Stimulated activated CD8-positive, alpha-beta memory T cell treated with anti-CD3 and anti-CD28 coated beads, Interleukin-7, amount 100 ng/mL, for 48 hours (primary cell): ENCODE measurements around the gene CARD11.

Experiments used
- DNase-seq, 2 donors: peaks; one replicate each; pipeline ENCODE4 v3.0.0-alpha.2; 2020; ENCODE audit warnings: low read depth in 1 of 2; ENCODE audit errors: extremely low read depth in 1 of 2

The CARD11 gene

GRCh38 chr7:2912684-2913439 is 130.8 kb downstream of the CARD11 start:
- DNase-seq = no peak

GRCh38 chr7:2911466-2911865 is 132.2 kb downstream of the CARD11 start:
- no peak for DNase-seq

GRCh38 chr7:2909471-2910039 is 134.1 kb downstream of the CARD11 start:
- no peak for DNase-seq

DNA sequence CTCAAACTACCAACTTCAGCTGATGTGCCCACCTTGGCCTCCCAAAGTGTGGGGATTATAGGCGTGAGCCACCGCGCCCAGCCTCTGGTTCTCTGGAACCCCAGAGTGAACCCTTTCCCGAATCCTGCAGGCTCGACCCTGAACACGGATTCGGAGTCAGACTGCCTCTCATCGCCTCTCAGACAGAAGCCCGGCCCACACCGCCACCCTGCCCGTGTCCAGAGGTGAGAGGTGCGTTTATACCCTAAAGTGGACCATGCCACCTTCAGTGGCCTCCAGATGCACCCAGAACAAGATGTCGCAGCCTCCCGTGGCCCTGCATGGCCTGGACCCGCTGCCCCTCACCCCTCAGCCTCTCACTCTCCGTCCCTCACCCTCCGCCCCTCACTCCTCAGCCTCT is 134.6 kb downstream of the CARD11 start:
- DNase-seq = no peak

DNA sequence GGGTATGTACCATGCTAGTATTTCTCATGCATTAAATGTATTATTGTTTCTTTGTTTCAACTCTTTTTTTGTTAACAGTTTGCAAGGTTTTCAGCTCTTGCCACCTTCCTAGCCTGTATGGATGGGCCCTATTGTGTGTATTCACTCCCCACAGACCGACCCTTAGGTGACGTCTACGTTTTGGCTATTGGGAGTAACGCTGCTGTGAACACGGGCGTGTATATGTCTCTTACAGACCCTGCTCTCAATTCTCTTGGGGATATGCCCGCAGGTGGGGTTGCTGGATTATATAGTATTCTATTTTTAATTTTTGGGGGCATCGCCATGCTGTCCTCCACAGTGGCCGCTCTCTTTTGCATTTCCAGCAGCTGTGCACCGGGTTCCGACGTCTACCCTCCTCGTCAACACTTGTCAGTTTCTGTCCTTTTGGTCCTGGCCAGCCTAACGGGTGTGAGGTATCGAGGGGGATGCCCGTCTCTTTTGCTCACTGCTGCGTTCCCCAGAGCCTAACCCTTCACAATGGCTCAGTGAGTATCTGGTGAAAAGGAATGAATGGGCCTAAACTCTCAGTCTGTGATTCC is 135.5 kb downstream of the CARD11 start:
- DNase-seq = no peak

DNA sequence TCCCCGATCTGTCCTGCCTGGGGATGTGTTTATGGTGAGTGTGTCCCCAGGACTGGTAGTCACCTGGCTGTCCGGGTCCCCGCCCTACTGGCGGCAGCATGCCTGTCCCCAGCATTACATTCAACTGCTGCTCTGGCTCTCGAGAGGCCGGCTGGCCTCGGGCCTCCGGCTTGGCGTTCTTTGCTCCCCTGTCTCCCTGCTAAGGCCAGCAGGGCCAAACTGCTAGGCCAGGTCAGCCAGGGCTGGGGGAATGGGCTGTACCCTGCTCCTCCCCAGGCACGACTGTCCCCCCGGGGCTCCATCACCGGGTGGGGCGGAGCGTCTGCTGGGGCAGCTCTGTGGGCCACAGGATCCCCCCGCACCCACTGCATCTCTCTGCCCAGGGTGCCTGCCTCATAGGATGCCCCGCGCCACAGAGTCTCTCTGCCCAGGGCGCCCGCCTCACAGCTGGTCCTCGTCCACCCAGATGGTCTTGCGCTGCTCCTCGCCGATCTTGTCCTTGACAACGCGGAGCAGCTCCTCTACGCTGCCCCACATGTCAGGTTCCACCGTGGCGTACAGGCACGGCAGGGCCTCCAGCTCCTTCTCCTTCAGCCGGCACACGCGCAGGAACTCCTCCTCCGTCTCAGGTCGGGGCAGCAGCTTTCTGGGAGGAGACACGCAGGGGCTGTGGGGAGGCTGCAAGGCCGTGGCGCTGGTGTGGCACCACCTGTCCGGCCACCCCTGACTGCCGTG is 137.3 kb downstream of the CARD11 start:
- no peak for DNase-seq

GRCh38 chr7:2905500-2905899 is 138.2 kb downstream of the CARD11 start:
- no peak for DNase-seq

- no peak for DNase-seq
Observed at GRCh38 chr7:2905027-2905426, 138.6 kb downstream of the CARD11 start.

DNA sequence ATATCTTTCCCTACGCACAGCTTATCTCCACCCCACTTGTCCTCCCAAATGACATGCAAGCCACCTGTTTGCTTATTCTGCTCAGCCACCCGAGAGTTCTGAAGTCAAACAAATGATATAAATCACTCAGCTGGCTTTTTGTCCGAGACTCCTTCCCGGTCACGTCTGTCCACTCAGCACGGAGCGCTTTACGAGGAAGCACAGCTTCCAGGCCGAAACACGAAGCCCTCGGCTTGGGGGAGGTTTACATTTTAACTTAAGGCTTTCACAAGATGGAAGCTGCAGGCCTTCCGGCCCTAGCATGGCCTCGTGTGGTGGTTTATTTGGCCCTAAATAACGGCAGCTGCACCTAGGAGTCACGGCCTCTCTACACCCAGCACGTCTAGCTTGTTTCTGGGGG is 139.5 kb downstream of the CARD11 start:
- no peak for DNase-seq

DNA sequence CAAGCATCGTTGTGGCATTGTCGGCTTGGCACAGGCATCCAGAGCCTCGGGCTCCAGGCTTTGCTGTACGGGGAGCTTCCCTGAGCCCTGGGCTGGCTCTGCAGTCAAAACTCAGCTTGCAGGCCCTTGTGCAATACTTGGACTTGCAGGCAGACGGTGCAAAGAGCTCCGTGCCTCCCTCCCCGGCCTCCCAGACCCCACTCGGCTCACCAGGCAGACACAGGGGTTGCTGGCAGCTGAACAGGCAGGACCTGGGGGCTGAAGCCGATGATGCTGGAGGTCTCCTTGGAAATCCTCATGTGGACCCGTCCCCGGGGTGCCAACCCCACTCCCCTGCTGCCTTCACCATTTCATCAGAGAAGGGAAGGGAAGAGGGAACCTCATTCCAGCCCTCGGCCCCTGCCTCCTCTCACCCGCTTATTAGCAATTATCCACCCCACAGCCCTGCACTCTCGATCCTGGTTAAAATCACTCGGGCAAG is 139.9 kb downstream of the CARD11 start:
- no peak for DNase-seq

GRCh38 chr7:2897023-2897422 is 146.6 kb downstream of the CARD11 start:
- DNase-seq = no peak

GRCh38 chr7:2896131-2896530 is 147.5 kb downstream of the CARD11 start:
- no peak for DNase-seq

GRCh38 chr7:2894118-2894940 is 149.3 kb downstream of the CARD11 start:
- peak; percentile 47 to 73 for DNase-seq

- peak in 1 of 2 donors; percentile 18 for DNase-seq
Observed at GRCh38 chr7:2893411-2893861, 150.2 kb downstream of the CARD11 start.

DNA sequence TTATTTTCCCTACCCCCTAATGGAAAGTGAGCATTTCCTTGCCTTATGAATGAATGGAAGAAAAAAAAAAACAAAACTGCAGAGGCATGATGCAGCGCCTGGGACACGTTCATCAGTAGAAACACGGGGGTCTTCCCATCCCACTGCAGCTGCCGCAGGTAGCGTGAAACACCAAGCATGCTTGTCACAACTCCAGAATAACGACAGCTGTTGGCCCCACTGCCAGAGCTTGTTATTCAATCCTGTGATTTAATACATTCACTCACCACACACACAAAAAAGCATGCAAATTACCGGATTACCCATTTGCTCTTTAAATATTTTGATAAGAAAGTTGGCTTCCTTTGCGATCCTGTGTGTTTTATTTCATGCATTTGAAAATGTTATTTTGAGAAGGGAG is 151.1 kb downstream of the CARD11 start:
- no peak for DNase-seq

- no peak for DNase-seq
Observed at GRCh38 chr7:2887816-2888215, 155.9 kb downstream of the CARD11 start.

DNA sequence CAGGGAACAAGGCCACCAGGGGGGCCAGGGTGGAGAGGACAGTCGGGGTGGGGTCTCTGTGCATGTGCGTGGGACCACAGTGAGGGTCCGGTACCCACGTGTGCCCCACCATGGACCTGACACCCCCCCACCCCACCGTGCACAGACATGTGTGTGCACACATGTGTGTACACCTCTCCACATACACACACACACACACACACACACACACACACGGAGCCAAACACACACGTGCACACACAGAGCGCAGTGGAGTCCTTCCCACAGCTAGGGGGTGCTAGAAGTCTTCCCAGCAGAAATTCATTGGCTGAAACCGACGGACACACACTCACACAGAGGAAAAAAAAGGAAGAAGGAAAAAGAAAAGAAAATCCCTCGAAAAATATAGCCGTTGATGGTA is 156.8 kb downstream of the CARD11 start:
- DNase-seq = no peak

- no peak for DNase-seq
Observed at GRCh38 chr7:2886391-2886790, 157.3 kb downstream of the CARD11 start.

DNA sequence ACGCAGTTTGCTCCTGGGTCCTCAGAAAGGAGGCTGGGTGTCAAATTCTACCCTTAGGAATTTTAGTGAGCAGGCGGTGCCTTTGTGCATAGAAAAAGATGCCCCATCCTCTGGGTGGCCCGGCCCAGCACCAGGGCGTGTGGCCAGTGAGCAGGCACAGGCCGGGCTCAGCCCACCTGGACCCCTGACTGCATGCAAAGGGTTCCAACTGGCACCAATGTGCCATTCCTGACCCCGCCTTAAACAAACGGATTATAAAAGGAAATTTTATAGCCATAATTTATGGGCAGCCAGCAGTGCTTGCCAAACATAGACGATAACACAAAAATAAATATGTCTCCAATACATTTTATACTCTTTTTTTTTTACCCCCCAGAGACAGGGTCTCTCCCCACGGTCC is 159.5 kb downstream of the CARD11 start:
- no peak for DNase-seq

- no peak for DNase-seq
Observed at GRCh38 chr7:2883101-2883500, 160.6 kb downstream of the CARD11 start.

DNA sequence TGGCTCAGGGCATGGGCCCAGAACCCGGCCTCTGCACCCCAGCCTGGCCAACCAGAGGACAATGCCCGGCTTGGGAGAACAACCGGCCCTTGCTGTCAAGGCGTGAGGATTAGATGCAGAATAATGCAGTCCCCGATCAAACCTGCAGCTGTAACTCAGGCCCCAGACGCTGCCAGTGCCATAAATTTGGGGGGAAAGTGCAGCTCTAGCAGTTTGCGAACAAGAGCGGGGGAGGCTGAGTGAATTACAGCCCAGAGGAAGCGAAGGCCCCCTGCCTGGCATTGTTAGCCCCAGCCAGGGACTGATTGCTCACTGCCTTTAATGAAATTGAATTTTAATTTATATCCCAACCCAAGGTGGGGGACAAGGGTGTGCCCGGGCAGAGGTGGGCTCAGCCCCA is 161.6 kb downstream of the CARD11 start:
- DNase-seq = no peak
